Stomach (tissue), 9 donors: ENCODE results near the gene MTHFSD. TPM values are rescaled to one million over a fixed set of nuclear protein-coding genes. Genes with fewer than 3 reads are reported as not detected.

ENCODE experiments used
- DNase-seq, 2 donors: peaks; one replicate each; pipeline versions ENCODE4 v3.0.0 to v3.0.0-alpha.2; 2013 to 2019
- H3K27ac ChIP-seq, 5 donors: fragments of 200-600 bp in 4 of 5; sonication (generic) in 4 of 5; one replicate each; pipeline ENCODE4 v1.5.1; 2013 to 2019; ENCODE audit warnings: mild to moderate bottlenecking in 1 of 5, moderate library complexity in 1 of 5
- H3K27me3 ChIP-seq, 3 donors: fragments of 200-600 bp; sonication (generic); one replicate each; pipeline ENCODE4 v1.5.1; 2017 to 2019; ENCODE audit warnings: mixed run types in 1 of 3
- H3K36me3 ChIP-seq, 4 donors: fragments of 200-600 bp; sonication (generic); 1 replicate in 3 of 4; 2 replicates in 1 of 4; pipeline ENCODE4 v1.5.1; 2016 to 2019
- H3K4me1 ChIP-seq, 4 donors: fragments of 200-600 bp; sonication (generic); one replicate each; pipeline ENCODE4 v1.5.1; 2016 to 2019
- H3K4me3 ChIP-seq, 4 donors: fragments of 200-600 bp; sonication (generic) in 3 of 4; one replicate each; pipeline ENCODE4 v1.5.1; 2016 to 2019; ENCODE audit warnings: mild to moderate bottlenecking in 1 of 4
- H3K9me3 ChIP-seq, 4 donors: fragments of 200-600 bp; sonication (generic); one replicate each; pipeline ENCODE4 v1.5.1; 2016 to 2019
- EP300 ChIP-seq: sonication (generic); formaldehyde crosslinking; IDR thresholded peaks from one replicate; pipeline ENCODE4 v1.6.1; 2017; ENCODE audit warnings: antibody characterized with exemption
- POLR2A ChIP-seq, 4 donors: fragments of 450-650 bp; IDR thresholded peaks; one replicate each; pipeline ENCODE4 v1.6.1; 2016; ENCODE audit warnings: antibody characterized with exemption in 4 of 4, control low read depth in 2 of 4, mild to moderate bottlenecking in 1 of 4, moderate library complexity in 1 of 4
- POLR2AphosphoS5 ChIP-seq, 3 donors: sonication (generic); formaldehyde crosslinking; IDR thresholded peaks; one replicate each; pipeline ENCODE4 v1.6.1; 2016; ENCODE audit warnings: antibody characterized with exemption in 3 of 3
- WGBS, 5 donors: extraction: QIAGEN DNeasy Blood & Tissue Kit in 3 of 5; methylation state at CpG; one replicate each; pipeline versions ENCODE4 v1.1.5 to v1.1.7; 2013 to 2018; 5-methylcytosine and 5-hydroxymethylcytosine counted together
- intact Hi-C: fragments of 100-400 bp; cut with DNase I; formaldehyde crosslinking; loops from one replicate; pipeline ENCODE4 v1.15.1; 2023; ENCODE audit warnings: low total_unique reads
- polyA plus RNA-seq, 3 donors: library from polyadenylated mRNA; stranded (reverse); fragments of 200-250 nt; gene quantifications; one replicate each; pipeline ENCODE4 v1.2.3, GENCODE V29; 2013
- total RNA-seq, 5 donors: library from RNA; depleted of rRNA; stranded (reverse); fragments of >200 nt; gene quantifications; one replicate each; pipeline versions ENCODE4 v1.1.0 to v1.2.3, GENCODE V29; 2014 to 2016
- TF ChIP-seq, protein P1 (sequence below), 7 experiments: fragments of 450-650 bp in 4 of 7; fragments of 200-600 bp in 3 of 7; sonication (generic) in 3 of 7; IDR thresholded peaks; one replicate each; pipeline ENCODE4 v1.5.1; 2016 to 2019; ENCODE audit warnings: antibody characterized with exemption in 7 of 7, control low read depth in 2 of 7, mild to moderate bottlenecking in 1 of 7
- donor health status: healthy with polysubstance abuse.
- donor health status: Bipolar disorder and iron deficiency.
- donor health status: healthy.

Gene MTHFSD
- total and polyA plus RNA-seq, 8 donors: 3.5 to 23.1 (median 7.7) TPM

DNA sequence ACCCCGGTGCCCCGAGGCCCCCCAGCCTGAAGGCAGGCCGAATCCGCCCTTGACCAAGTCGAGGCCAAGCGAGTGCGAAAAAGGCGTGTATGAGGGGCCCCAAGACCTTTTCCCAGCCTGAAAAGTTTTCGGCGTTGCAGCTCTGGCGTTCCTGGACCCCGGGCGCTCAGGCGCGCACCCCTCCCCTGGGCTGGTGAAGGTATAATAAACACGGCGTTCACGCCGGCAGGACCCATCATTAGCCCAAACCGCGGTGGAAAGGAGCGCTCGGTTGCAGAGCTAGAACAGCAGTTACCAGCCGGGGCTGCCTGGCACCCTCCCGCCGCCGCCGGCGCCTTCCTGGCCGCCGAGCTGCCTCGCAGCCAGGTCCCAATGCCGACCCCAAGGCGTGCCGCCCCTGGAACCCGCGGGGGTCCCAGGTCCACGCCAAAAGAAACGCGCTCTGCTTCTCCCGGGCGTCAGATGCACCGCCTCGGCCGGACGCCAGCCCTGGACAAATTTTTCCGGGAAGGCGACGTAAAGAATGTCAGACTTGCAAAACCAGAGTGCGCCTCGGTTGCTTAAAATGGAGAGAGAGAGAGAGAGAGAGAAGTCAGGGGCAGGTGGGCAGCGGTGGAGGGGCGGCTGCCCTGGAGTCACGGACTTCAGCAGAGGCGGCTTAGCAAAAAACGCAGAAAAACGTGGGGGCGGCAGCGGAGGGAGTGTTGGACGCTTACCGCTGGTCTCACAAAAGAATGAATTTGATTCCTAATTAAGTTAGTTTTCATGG lies 56.2 kb downstream of the MTHFSD start:
- Histone ChIP-seq H3K27ac (peak overlapping the region; percentile 83 to 99 (median 91)), H3K27me3 (peaks cover 10 to 100% (median 95%) of the 10 kb centered on the region in 3 donors), H3K4me1 (peaks cover 0 to 35% (median 7%) of the 10 kb centered on the region in 4 donors), H3K4me3 (peak overlapping the region; percentile 31 to 48 (median 44)), H3K36me3 (no peaks in the 10 kb centered on the region), H3K9me3 (no peaks in the 10 kb centered on the region)
- TF ChIP-seq, protein P1, sequence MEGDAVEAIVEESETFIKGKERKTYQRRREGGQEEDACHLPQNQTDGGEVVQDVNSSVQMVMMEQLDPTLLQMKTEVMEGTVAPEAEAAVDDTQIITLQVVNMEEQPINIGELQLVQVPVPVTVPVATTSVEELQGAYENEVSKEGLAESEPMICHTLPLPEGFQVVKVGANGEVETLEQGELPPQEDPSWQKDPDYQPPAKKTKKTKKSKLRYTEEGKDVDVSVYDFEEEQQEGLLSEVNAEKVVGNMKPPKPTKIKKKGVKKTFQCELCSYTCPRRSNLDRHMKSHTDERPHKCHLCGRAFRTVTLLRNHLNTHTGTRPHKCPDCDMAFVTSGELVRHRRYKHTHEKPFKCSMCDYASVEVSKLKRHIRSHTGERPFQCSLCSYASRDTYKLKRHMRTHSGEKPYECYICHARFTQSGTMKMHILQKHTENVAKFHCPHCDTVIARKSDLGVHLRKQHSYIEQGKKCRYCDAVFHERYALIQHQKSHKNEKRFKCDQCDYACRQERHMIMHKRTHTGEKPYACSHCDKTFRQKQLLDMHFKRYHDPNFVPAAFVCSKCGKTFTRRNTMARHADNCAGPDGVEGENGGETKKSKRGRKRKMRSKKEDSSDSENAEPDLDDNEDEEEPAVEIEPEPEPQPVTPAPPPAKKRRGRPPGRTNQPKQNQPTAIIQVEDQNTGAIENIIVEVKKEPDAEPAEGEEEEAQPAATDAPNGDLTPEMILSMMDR (IDR thresholded peaks at IDR 0.05): no peak
- TF ChIP-seq POLR2AphosphoS5 (IDR thresholded peaks at IDR 0.05): peak; percentile 12 to 59 (median 51)
- TF ChIP-seq POLR2A (IDR thresholded peaks at IDR 0.05): no peak
- peak; percentile 52 for TF ChIP-seq EP300
- 5 to 10% (median 6%) methylated on average over 43 to 61 of the region's 61 CpGs for WGBS, 5 donors
- DNase-seq: peak in 1 of 2 donors; percentile 67
- intact Hi-C loops: no loop called here

DNA sequence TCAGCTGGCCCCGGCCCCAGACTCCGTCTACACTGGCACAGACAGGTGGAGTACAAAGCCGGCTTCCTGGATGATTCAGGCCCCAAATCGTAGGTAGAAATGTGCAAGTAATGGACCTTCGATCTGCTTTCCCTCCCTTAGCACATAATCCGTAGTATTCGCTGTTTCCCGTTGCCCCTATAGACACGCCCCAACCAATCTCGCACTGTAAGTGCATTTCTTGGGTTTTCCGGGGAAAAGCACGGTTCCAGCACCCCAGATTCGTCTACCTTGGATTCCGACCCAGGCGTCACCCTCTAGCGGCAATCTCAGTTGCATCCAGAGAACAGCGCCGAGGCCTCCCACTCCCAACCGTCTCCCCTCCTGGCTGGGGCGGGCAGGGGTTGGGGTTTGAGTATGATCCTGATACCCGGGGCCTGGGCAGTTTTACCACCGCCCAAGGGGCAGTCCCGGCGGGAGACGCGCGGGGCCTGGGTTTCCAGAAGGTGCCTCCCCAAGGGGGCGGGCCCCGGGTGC lies 56.8 kb downstream of the MTHFSD start:
- peaks cover 0 to 40% (median 10%) of the 10 kb centered on the region in 4 donors for H3K4me1 ChIP-seq
- H3K36me3 ChIP-seq: no peaks in the 10 kb centered on the region
- H3K27ac ChIP-seq: peak overlapping the region; percentile 83 to 99 (median 91)
- H3K4me3 ChIP-seq: peak overlapping the region; percentile 31 to 48 (median 44)
- intact Hi-C loops: no loop called here
- TF ChIP-seq POLR2A (IDR thresholded peaks at IDR 0.05): no peak
- TF ChIP-seq, protein P1 (IDR thresholded peaks at IDR 0.05): no peak
- H3K27me3 ChIP-seq: peaks cover 10 to 100% (median 95%) of the 10 kb centered on the region in 3 donors
- DNase-seq: peak in 1 of 2 donors; percentile 45
- no peaks in the 10 kb centered on the region for H3K9me3 ChIP-seq
- WGBS, 5 donors: 5 to 7% (median 6%) methylated on average over 20 to 29 of the region's 29 CpGs

DNA sequence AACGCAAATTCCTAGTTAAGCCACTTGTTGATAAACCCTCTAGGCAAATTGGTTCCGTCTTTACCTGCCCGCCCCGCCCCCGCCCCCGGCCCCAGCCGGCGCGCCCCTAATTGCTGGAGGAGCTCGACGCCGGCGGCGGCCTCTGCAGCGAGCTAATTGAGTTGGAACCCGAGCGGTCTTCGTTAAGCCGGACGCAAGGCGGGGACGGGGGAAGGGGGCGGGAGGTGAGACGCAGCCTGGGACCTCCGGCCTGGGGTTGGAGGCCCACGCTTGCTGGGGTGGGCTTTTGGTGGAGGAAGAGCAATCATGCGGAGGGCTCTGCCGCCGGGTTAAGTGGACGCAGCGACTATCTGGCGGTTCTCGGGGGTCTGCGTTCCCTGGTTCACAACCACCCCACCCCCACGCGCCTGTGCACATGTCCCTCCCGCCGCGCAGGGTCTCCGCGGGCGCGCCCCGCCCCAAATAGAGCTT lies 57.4 kb downstream of the MTHFSD start:
- peaks cover 10 to 97% (median 89%) of the 10 kb centered on the region in 3 donors for H3K27me3 ChIP-seq
- H3K4me3 ChIP-seq: peak overlapping the region; percentile 31 to 48 (median 44)
- no peak for TF ChIP-seq POLR2A (IDR thresholded peaks at IDR 0.05)
- intact Hi-C loops: no loop called here
- no peaks in the 10 kb centered on the region for H3K36me3 ChIP-seq
- peak in 1 of 2 donors; percentile 52 for DNase-seq
- 4 to 26% (median 9%) methylated on average over 9 to 44 of the region's 44 CpGs for WGBS, 5 donors
- no peaks in the 10 kb centered on the region for H3K9me3 ChIP-seq
- H3K4me1 ChIP-seq: peaks cover 0 to 46% (median 12%) of the 10 kb centered on the region in 4 donors
- H3K27ac ChIP-seq: peak overlapping the region; percentile 83 to 99 (median 91)

DNA sequence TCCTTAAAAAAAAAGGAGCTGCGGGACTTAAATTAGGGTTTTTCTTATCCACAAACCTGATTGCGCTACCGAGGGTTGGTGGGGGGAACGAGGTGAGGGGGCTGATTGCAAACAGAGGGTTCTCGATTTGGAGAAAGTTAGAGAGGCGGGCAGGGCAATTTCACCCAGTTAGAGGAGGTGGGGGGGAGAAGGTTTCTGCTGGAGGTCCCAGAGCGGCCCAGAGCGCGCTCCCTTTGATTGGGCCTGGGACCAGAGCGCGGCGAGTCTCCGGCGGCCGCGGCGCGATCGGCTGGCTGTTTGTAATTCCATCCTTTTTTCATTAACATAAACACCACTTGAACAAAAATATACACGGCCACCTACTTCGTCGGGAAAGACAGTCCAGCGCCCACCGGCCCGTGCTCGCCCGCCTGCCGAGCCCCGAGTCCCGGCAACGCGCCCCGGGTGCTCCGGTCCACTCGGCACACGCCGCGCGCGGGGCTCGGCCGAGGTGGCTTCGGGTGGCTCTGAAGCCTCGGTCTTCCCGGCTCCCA lies 58.0 kb downstream of the MTHFSD start:
- Histone ChIP-seq H3K4me1 (peaks cover 0 to 49% (median 15%) of the 10 kb centered on the region in 4 donors), H3K9me3 (no peaks in the 10 kb centered on the region), H3K27me3 (peaks cover 10 to 91% (median 83%) of the 10 kb centered on the region in 3 donors), H3K36me3 (no peaks in the 10 kb centered on the region), H3K4me3 (peak overlapping the region; percentile 31 to 48 (median 44)), H3K27ac (peak overlapping the region; percentile 46 to 99 (median 91))
- TF ChIP-seq EP300 (no peak), POLR2AphosphoS5 (IDR thresholded peaks at IDR 0.05) (no peak), POLR2A (IDR thresholded peaks at IDR 0.05) (no peak)
- TF ChIP-seq, protein P1 (IDR thresholded peaks at IDR 0.05): no peak
- DNase-seq: peak in 1 of 2 donors; percentile 64
- WGBS, 5 donors: 5 to 17% (median 6%) methylated on average over 9 to 45 of the region's 45 CpGs
- intact Hi-C loops: no loop called here
